MG63 (cell line): Measurements from ENCODE around the gene COL13A1. TPM values are rescaled to one million over a fixed set of nuclear protein-coding genes. Genes with fewer than 3 reads are reported as not detected.

Experiments
- DNase-seq: peaks from one replicate; pipeline ENCODE4 v3.0.0-alpha.2; 2020
- H3K27me3 ChIP-seq: fragments of 250-450 bp; sonication (Bioruptor Pico); 2 replicates; pipeline ENCODE4 v1.5.1; 2020; ENCODE audit warnings: mild to moderate bottlenecking, moderate library complexity
- H3K36me3 ChIP-seq: fragments of 250-450 bp; sonication (Bioruptor Pico); 2 replicates; pipeline ENCODE4 v1.5.1; 2020; ENCODE audit warnings: mild to moderate bottlenecking, moderate library complexity
- H3K4me3 ChIP-seq: fragments of 250-450 bp; sonication (Bioruptor Pico); 2 replicates; pipeline ENCODE4 v1.5.1; 2020; ENCODE audit warnings: mild to moderate bottlenecking, moderate library complexity
- H3K9me3 ChIP-seq: fragments of 250-450 bp; sonication (Bioruptor Pico); 2 replicates; pipeline ENCODE4 v1.5.1; 2020; ENCODE audit warnings: mild to moderate bottlenecking, moderate library complexity
- total RNA-seq: library from RNA; depleted of rRNA; stranded (reverse); fragments of >200 nt; shearing (Covaris generic); gene quantifications from 2 replicates; pipeline ENCODE4 v1.2.3, GENCODE V29; 2014; ENCODE audit warnings: low replicate concordance

COL13A1 gene
- total RNA-seq, 1 experiment from 2014 or later: 9.1 TPM

GRCh38 chr10:69831231-69831855 lies 29.6 kb downstream of the COL13A1 start:
- Histone ChIP-seq H3K36me3 (no peaks in the 10 kb centered on the region), H3K27me3 (no peaks in the 10 kb centered on the region), H3K9me3 (no peaks in the 10 kb centered on the region), H3K4me3 (no peak overlapping the region)
- peak; percentile 7 for DNase-seq

DNA sequence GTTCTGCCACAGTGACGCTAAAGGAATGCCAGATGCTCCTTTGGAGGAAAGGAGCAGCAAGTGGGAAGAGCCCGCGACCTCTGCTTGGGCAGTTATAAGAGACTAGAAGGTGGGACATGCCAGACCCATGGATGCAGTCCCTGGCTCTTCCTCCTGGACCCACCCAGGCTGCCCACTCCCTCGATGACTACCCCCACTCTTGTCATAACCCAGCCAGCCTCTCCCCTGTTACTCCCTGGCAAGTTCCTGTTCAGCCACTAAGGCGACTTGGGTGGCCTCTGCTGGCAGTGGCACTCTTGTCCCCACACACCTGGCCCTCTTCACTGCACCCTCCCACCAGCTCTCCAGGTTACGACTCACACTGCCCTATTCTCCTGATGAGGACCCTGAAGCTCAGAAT lies 33.5 kb downstream of the COL13A1 start:
- DNase-seq: no peak
- H3K4me3 ChIP-seq: no peak overlapping the region
- H3K9me3 ChIP-seq: no peaks in the 10 kb centered on the region
- no peaks in the 10 kb centered on the region for H3K36me3 ChIP-seq
- no peaks in the 10 kb centered on the region for H3K27me3 ChIP-seq

DNA sequence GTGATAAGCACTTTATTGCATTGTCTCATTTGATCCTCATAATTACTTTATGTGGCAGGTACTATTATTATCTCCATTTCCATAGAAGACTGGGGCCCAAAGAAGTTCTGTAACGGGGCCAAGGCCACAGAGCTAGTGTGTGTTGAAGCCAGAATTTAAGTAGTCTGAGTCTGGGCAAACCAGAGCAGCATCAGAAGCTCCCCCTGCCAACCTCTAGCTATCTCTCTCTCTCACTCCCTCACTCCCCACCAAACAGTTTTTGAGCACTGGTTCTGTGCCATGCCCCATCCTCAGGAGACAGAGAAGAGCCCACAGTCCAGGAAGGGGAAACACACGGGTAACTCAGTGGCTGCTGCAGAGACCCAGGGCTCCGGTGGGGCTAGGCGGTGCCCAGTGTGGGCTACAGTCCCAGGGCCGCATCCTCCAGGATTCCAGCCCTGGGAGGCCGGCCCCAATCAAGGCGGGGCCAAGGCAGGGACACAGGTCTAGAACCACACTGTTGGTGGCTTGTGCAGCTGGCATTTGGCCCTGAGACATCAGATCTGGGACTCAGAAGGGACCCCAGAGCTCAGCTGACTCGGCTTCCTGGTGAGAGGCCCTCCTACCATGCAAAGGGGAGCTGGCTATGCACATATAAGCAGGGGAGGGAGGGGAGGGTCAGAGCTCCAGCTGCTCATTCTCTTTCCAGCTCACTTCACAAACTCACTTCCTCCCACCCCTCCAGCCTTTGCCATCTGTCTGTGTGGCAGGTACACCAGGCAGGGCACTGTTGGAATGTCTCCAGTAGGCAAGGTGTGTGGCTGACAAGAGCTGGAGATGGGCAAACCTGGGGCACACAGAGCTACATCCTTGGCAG lies 34.4 kb downstream of the COL13A1 start:
- Histone ChIP-seq H3K9me3 (no peaks in the 10 kb centered on the region), H3K27me3 (no peaks in the 10 kb centered on the region), H3K36me3 (no peaks in the 10 kb centered on the region), H3K4me3 (no peak overlapping the region)
- DNase-seq: no peak

- no peak overlapping the region for H3K4me3 ChIP-seq
These were observed 35.0 kb downstream of the COL13A1 start for GRCh38 chr10:69836731-69837030.

GRCh38 chr10:69837261-69837660 lies 35.6 kb downstream of the COL13A1 start:
- Histone ChIP-seq H3K9me3 (no peaks in the 10 kb centered on the region), H3K36me3 (no peaks in the 10 kb centered on the region), H3K27me3 (no peaks in the 10 kb centered on the region), H3K4me3 (no peak overlapping the region)
- DNase-seq: no peak

More at GRCh38 chr10:69836731-69837030, 35.0 kb downstream of the COL13A1 start:
- H3K27me3 ChIP-seq: no peaks in the 10 kb centered on the region
- DNase-seq: no peak
- H3K9me3 ChIP-seq: no peaks in the 10 kb centered on the region
- H3K36me3 ChIP-seq: no peaks in the 10 kb centered on the region

DNA sequence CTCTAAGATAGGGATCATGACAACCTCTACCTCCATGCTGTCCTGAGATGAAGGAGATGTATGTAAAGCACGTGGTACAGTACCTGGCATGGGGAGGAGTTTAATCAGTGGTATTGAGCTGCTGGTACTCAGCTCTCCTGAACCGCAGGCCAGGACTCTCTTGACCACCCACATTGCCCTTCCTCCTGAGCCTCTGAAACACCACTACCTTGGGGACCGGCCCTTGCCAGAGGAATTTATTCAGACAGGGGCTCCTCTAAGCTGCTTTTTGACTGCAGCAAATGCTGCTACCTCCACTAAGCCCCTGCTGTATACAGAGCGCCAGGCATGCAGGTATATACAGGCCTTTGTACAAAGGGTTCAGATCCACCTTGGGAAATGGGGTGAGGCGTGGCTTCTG lies 36.7 kb downstream of the COL13A1 start:
- H3K27me3 ChIP-seq: no peaks in the 10 kb centered on the region
- no peaks in the 10 kb centered on the region for H3K36me3 ChIP-seq
- H3K4me3 ChIP-seq: no peak overlapping the region
- no peak for DNase-seq
- H3K9me3 ChIP-seq: no peaks in the 10 kb centered on the region

- no peaks in the 10 kb centered on the region for H3K9me3 ChIP-seq
- no peak for DNase-seq
These were observed 37.1 kb downstream of the COL13A1 start for GRCh38 chr10:69838853-69839252.

DNA sequence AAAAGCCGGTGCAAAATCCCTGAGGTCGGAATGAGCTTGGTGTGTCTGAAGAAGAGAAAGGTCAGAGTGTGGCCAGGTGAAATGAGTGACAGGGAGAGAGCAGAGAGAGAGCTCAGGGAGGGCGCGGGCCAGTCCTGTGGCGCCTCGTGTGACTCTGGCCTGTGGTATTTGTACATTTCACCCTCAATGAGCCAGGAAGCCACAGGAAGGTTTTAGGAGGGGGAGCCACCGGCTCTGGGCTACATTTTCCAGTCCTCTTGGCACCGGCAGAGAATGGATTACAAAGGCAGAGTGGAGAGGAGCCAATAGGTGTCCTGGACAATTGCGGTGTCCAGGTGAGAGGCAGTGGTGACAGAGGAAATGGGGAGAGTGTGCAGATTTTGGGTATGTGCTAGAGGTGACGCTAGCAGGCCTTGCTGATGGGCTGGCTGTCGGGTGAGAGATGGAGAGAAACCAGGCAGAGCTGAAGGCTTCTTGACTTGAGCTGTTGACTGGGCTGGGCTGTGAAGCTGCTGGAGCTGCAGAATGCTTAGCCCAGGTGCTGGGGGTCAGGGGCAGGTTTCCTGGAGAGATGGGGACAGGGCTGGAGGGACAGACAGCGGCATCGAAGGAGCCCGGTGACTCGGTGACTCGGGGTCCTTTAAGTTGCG lies 38.1 kb downstream of the COL13A1 start:
- Histone ChIP-seq H3K4me3 (no peak overlapping the region), H3K27me3 (no peaks in the 10 kb centered on the region)
- DNase-seq: peak; percentile 7

More at GRCh38 chr10:69838853-69839252, 37.1 kb downstream of the COL13A1 start:
- Histone ChIP-seq H3K4me3 (no peak overlapping the region), H3K27me3 (no peaks in the 10 kb centered on the region), H3K36me3 (no peaks in the 10 kb centered on the region)

GRCh38 chr10:69840773-69841172 lies 39.1 kb downstream of the COL13A1 start:
- Histone ChIP-seq H3K27me3 (no peaks in the 10 kb centered on the region), H3K36me3 (no peaks in the 10 kb centered on the region), H3K4me3 (no peak overlapping the region), H3K9me3 (no peaks in the 10 kb centered on the region)
- no peak for DNase-seq

More for the DNA sequence above, 38.1 kb downstream of the COL13A1 start:
- no peaks in the 10 kb centered on the region for H3K36me3 ChIP-seq
- no peaks in the 10 kb centered on the region for H3K9me3 ChIP-seq

DNA sequence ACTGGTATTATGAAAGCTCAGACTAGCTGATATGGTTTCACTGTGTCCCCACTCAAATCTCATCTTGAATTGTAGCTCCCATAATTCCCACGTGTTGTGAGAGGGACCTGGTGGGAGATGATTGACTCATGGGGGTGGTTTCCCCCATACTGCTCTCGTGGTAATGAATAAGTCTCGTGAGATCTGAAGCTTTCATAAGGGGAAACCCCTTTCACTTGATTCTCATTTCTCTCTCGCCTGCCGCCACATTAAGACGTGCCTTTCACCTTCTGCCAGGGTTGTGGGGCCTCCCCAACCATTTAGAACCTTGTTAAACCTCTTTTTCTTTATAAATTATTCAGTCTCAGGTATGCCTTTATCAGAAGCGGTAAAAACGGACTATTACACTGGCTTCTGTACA lies 40.3 kb downstream of the COL13A1 start:
- Histone ChIP-seq H3K27me3 (no peaks in the 10 kb centered on the region), H3K36me3 (no peaks in the 10 kb centered on the region), H3K9me3 (no peaks in the 10 kb centered on the region), H3K4me3 (no peak overlapping the region)
- DNase-seq: no peak

DNA sequence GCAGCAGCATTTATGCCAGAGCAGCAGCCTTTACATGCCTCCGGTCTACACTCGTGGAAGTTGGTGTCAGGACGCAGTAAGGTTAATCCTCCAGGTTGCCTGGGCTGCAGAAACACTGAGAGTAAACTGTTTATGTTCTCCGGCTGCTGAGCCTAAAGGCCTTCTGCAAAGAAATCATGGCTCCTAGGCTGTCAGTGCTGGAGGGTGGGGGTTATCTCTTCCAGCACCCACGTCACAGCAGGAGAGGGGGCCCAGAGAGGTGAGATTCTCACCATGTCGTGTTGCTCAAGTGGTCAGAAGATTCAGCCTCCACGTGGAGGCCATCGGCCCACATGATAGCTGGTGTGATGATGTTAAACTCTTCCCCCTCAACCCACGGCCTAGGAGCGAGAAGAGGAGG lies 41.2 kb downstream of the COL13A1 start:
- DNase-seq: no peak

DNA sequence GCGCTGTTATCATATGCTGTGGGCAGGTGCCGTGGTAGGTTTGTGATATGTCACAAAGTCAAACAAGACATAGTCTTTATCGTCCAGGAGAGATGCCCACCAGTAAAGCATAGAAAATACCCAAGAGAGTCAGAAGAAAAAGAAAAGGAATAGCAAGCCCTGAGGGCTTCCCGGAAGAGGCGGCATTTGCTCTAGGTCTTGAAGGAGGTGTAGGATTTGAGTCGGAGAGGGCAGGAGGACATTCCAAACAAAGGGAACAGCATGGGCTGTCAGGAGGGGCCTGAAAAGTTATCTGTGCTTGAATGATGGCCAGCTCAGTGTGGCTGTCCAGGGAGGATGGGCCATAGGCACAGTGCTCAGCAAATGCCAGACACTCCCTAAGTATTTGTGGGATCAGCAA lies 42.2 kb downstream of the COL13A1 start:
- no peaks in the 10 kb centered on the region for H3K9me3 ChIP-seq
- H3K4me3 ChIP-seq: no peak overlapping the region
- no peaks in the 10 kb centered on the region for H3K27me3 ChIP-seq
- no peaks in the 10 kb centered on the region for H3K36me3 ChIP-seq
- no peak for DNase-seq

More for the DNA sequence above, 41.2 kb downstream of the COL13A1 start:
- Histone ChIP-seq H3K9me3 (no peaks in the 10 kb centered on the region), H3K27me3 (no peaks in the 10 kb centered on the region), H3K36me3 (no peaks in the 10 kb centered on the region), H3K4me3 (no peak overlapping the region)

DNA sequence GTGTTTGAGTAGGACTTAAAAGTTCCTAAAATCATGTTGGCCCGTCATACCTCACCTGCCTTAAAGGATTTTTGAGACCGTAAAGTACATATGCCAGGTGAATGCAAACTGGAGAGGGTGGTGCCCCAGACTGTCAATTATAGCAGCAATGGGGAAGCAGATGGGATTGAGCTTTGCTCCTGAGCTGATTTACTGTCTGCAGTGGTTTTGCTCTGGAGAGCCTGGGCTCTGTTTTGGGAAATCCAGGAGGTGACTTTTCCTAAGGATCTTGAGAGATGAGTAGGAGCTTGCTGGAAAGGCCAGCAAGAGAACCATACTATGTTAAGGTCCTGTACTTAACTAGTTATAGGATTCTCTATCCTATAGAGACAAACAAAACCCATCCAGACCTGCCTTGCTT lies 43.0 kb downstream of the COL13A1 start:
- H3K27me3 ChIP-seq: no peaks in the 10 kb centered on the region
- no peak for DNase-seq
- H3K4me3 ChIP-seq: no peak overlapping the region
- no peaks in the 10 kb centered on the region for H3K9me3 ChIP-seq
- no peaks in the 10 kb centered on the region for H3K36me3 ChIP-seq

DNA sequence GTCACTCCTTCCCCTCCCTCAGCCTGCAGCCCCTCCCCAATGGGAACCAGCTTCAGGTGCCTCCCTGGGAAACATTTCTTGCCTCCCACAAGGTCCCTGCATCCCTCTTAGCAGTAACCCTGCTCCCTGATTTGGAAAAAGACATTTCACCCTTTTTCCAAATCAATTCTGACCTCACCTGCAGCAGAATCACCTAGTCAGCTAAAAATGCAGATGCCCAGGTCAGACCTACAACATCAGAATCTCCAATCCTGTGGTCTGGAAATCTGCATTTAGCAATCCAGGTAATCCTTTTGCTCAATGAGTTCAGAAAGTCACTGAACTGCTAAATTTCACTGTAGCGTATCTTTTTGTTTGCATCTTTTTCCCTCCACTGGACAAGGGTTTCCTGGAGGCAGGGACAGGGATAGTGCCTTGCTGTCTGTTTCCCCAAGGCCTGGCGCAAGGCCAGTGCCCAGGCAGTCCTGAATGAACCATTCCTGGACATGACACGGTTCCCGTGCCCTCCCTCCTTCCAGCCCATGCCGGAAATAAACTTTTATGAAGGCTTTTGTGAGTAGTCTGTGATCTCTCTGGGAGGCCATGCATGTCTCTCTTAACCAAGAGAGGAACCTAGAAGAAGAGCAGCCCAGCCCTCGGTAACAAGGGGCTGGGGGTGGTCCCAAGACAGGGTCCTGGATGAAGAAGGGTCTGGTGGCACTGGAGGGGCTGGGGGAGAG lies 44.0 kb downstream of the COL13A1 start:
- peak; percentile 79 for DNase-seq
- H3K27me3 ChIP-seq: no peaks in the 10 kb centered on the region
- no peaks in the 10 kb centered on the region for H3K36me3 ChIP-seq

DNA sequence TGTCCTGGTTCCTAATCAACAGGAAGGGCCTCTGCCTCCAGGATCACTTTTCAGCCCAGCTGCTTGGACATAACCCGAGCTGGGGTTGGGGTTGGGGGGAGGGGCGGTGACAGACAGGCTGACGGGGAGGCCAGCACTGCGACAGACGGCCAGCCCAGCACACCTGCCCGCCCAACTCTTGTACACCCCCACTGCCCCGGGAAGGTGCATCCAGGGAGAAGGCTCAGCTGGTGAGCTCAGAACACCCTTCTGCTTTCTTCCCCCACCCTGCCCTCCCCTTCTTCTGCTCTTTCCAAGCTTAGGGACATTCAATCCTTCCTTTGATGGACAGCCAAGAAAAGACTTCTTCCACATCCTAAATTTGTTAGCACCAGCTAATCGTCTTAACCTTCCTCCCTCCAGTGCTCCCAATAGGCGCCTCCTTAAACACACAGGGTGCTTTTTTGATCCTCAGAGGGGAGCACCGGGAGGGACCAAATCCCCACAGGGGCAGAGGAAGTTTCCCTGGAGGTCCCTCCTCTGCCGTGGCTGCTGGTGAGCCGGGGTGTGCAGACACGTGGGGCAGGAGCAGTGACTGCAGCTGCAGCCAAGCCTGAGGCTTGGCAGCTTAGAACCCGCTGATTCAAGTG lies 44.7 kb downstream of the COL13A1 start:
- Histone ChIP-seq H3K9me3 (no peaks in the 10 kb centered on the region), H3K27me3 (no peaks in the 10 kb centered on the region), H3K4me3 (no peak overlapping the region), H3K36me3 (no peaks in the 10 kb centered on the region)
- DNase-seq: peak; percentile 58

More for the DNA sequence above, 44.0 kb downstream of the COL13A1 start:
- no peak overlapping the region for H3K4me3 ChIP-seq
- no peaks in the 10 kb centered on the region for H3K9me3 ChIP-seq

DNA sequence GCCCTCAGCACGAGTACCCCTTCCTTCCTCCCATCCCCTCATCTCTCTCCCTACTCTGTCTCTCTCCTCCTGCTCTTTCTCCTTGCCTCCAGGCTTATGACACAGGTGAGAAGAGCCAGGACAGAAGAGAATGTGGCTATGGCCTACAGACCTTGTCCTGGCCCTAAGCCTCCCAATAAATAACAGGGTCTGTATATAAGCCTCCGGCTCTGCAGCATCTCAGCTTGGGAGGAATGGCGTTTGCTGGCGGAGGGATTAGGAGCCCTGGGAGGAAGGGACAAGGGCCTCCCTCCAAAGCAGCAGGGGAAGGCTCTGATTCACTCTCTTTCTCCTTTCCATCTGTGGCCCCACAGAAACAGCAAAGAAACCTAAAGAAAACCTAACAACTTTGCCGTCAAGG lies 45.8 kb downstream of the COL13A1 start:
- H3K27me3 ChIP-seq: no peaks in the 10 kb centered on the region
- no peaks in the 10 kb centered on the region for H3K36me3 ChIP-seq
- DNase-seq: peak; percentile 12
- H3K4me3 ChIP-seq: no peak overlapping the region
- H3K9me3 ChIP-seq: no peaks in the 10 kb centered on the region

GRCh38 chr10:69847883-69848282 lies 46.2 kb downstream of the COL13A1 start:
- H3K36me3 ChIP-seq: no peaks in the 10 kb centered on the region
- no peaks in the 10 kb centered on the region for H3K27me3 ChIP-seq
- no peak overlapping the region for H3K4me3 ChIP-seq
- DNase-seq: no peak
- H3K9me3 ChIP-seq: no peaks in the 10 kb centered on the region
